Left ventricle myocardium superior (tissue), 1 donor: Measurements from ENCODE around the gene ERC2. TPM values are rescaled to one million over a fixed set of nuclear protein-coding genes. Genes with fewer than 3 reads are reported as not detected.
"Not testable (repeated sequence)": the region's sequence is repeated elsewhere in the genome, so short reads cannot be mapped to it uniquely, and the experiment has no call there.

Experiments
- ATAC-seq: fragments of 200-7000 bp; cut with Tn5 transposase; one replicate; pipeline ENCODE4 v1.9.1; 2020; ENCODE audit warnings: mild to moderate bottlenecking, moderate library complexity
- DNase-seq: peaks from one replicate; pipeline ENCODE4 v3.0.0-alpha.2; 2020
- intact Hi-C: fragments of 100-400 bp; cut with micrococcal nuclease; formaldehyde crosslinking; loops from one replicate; pipeline ENCODE4 v1.11.0; 2022
- total RNA-seq: library from RNA; stranded (reverse); fragmentation: NEBNext Ultra II Directional; extraction: Animal tissue kit (Norgen Biotek cat#: 25700); gene quantifications from one replicate; pipeline ENCODE4 v1.2.1, GENCODE V29; 2021
- donor health status: DM: no; HTN: yes; CAD: no; lungs with severe emphysema.

The ERC2 gene
- total RNA-seq, 1 donor from 2014 or later, result 0.94 TPM

DNA sequence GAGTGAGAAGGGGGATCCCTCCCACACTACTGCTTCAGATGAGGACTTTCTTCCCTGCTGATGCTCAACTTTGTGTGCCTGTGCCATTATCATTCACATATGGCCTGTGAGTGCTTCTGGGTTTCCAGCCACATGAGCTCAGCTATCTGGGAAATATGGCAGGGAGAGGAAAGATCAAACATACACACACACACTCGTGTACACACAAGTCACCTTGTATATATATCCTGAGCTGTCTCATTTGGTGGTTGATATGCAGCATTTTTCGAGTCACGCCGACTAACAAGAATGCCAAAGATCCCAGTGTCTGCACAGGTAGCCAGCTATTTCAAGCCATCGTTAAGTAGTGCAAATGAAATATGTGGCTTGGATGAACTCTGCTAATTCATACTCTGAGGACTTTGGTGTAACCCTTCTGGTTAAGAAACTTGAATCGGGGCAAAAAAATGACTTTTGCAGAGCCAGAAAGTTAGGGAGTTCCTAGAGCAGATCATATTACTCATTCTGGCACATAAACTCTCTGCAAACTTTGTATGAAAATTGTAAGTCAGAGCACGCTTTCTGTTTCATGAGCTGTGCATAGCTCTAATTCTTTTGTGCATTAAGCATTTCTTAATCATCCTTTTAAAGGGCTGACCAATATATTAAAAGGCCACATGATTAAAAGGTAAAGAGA lies 956.2 kb downstream of the ERC2 start:
- DNase-seq (no peak), ATAC-seq (no peak)
- intact Hi-C loops, result no loop called here

DNA sequence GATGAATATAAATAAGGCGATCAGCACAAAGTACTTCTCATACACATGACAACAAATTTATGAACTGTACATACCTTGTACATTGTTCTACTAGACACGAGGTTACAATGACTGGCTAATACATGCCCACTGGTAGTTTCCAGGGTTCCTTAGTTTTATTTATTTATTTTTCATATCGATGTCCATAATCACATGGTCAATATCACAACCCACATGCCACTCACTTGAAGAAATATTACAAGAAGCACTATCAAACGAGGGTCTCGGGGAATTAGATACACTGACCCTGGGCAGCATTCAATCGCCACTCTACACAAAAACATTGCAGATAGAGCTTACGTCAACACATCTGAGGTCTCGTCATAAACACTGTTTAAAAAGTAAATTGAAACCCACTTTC lies 959.9 kb downstream of the ERC2 start:
- ATAC-seq (no peak), DNase-seq (no peak)
- intact Hi-C loops, result no loop called here

DNA sequence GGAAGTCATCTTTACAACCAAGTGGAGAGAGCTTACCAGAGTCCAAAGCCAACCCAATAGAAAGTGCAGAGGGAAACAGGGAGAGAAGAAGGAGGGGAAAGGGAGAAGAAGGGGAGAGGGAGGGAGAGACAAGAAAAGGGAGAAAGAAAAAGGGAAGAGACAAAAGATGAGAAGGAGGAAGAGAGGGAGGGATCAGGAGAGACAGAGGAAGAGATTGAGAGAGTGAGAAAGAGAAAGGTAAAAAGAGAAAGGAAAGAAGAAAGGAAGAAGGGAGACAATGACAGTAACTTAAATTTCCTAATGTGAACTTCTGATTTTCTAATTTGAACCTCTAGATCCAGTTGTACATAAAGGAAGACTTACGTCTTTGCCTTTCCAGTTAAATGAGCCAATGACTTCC lies 960.5 kb downstream of the ERC2 start:
- DNase-seq (no peak), ATAC-seq (no peak)
- intact Hi-C loops, result no loop called here

DNA sequence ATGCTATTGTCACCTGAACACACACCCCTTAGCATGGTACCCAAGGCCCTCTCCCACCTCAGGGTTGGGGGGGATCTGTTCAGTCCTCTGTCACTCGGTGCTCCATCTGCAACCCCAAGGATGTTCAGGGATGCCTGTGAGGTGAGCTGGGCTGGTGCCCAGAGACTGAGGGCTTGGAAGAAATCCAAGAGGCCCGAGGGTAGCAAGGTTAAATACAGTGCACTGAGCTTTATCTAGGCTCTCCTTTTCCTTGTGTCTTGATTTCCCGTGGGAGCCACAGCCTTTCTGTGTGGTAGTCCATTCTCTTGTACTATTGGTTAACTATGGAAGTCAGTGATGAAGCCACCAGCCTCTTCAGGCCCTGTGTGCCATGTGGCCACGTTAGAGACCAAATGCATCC lies 962.5 kb downstream of the ERC2 start:
- intact Hi-C loops, result no loop called here
- ATAC-seq (no peak), DNase-seq (no peak)

DNA sequence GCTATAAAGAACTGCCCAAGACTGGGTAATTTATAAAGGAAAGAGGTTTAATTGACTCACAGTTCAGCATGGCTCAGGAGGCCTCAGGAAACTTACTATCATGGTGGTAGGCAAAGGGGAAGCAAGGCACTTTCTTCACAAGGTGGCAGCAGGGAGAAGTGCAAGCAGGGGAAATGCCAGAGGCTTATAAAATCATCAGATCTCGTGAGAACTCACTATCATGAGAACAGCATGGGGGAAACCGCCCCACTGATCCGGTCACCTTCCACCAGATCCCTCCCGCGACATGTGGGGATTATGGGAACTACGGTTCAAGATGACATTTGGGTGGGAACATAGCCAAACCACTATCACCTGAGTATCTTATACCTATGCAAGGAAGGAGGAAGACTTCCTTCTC lies 963.2 kb downstream of the ERC2 start:
- intact Hi-C loops, ATAC-seq, DNase-seq: not testable (repeated sequence)

DNA sequence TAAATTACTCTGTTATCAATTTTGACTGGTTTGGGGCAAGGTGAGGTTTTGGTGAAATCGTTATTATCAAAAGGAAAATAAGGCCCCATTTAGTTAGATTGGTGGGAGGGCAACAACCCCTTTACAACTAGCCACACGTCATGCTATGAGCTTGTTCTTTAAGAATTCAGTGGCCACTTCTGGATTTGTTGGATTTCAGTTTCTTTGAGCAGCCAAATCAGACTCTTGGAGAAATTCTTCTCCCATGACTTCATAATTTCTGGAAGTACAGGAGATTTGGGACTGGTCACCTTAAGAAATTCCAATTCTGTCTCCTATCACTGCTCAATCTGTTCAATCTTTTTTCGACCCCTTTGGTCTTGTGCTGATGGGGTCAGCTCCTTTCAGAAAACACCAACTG lies 966.4 kb downstream of the ERC2 start:
- intact Hi-C loops, result no loop called here
- ATAC-seq (no peak), DNase-seq (no peak)

DNA sequence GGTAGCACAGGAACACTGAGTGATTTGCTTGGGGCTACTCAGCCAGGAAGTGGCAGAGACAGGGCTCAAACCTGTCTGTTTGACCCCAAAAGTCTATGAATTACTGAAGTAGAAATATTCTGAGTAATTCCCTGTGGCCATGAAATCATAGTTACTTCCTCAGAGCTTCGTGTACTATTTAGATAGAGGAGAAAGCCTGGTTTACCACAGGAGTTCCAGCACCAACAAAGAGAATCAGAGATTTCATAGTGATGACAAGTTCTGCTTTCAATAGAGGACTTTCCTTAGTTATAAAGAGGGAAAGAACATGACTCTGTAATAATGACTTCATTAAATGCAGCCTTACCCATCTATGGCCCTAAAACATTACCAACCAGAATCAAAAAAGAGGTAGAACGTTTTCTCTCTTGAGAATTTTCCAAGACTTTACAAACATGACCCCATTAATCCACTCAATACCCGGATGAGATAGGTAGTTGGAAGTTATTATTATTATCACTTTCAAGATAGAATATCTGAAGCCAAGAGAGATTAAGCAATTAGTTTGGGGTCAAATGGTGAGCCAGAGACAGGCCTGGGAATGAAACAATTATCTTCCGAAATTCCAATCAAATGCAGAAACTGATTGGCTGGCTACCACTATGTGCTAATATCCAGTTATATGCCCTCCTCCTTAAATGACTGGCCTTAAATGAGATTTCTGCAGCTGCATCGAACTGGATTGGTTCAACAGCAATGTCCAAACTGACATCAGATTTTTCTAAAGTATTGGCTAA lies 967.5 kb downstream of the ERC2 start:
- ATAC-seq (no peak), DNase-seq (no peak)
- intact Hi-C loops, result no loop called here

DNA sequence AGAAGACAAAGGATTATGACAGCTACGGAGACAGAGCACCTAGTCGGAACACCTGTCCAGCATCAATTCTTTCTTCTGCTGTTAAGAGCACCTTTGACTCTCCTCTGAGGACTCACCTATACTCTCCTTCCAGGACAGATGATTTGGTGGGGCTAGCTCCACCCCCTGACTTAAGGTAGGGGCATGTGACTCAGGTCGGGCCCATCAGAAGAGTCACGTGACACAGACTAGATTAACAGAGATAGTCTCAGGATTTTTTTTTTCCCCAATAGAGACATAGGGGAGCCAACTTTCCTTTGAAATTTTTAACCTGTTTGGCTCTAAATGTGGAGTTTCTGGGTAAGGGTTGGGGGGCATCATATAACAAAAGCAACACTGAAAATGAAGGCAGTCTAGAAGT lies 969.7 kb downstream of the ERC2 start:
- no peak for DNase-seq
- intact Hi-C loops, result no loop called here
- ATAC-seq, result no peak

DNA sequence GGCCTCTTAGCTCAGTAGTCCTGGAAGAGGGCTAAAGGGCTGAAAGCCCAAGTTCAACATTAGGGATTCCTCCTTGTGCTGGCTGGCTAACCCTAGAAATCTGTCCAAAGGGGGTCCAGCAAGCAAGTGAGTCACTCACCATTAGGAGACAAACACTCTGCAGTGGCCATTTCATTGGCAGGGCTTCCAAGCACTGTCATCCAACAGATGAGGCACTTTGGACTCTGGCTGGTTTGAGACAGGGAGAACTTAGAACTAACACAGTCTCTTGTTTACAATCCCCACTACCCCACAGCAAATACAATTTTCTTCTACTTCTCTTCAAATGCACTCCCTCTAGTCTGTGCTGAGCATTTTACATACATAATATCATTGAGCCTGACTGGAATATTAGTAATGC lies 971.0 kb downstream of the ERC2 start:
- DNase-seq, result no peak
- no peak for ATAC-seq
- intact Hi-C loops, result no loop called here

DNA sequence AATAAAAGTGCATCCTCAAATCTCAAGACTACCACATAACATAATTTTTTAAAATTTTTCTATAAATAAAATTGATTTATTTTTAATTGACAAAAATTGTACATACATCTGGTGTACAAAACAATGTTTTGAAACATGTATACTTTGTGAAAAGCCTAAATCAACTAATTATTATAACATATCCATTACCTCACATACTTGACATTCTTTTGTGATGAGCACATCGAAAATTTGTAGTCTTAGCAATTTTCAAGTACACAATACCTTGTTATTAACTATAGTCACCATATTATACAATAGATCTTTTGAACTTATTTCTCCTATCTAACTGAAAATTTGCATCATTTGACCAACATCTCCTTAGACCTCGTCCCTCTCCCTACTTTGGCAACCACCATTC lies 973.3 kb downstream of the ERC2 start:
- ATAC-seq (no peak), DNase-seq (no peak)
- intact Hi-C loops, result no loop called here

DNA sequence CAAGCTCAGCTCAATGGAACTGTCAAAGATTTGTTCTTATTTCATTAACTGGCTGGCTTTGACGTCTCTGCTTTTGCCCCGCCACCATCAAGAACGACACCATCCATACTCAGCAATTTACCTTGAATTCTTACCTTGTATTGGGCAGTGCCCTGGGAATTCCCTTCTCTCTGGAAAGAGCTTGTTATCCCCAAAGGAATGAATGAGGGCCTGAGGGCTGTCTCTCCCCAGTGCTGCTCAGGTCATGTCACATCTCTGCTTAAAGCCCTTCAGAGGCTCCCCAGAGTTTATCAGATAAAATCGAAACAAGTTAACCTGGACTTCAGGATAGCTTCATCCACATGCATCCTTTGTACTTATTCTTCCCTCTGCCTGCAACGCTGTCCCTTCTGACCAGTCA lies 975.3 kb downstream of the ERC2 start:
- intact Hi-C loops, result no loop called here
- DNase-seq (no peak), ATAC-seq (no peak)

DNA sequence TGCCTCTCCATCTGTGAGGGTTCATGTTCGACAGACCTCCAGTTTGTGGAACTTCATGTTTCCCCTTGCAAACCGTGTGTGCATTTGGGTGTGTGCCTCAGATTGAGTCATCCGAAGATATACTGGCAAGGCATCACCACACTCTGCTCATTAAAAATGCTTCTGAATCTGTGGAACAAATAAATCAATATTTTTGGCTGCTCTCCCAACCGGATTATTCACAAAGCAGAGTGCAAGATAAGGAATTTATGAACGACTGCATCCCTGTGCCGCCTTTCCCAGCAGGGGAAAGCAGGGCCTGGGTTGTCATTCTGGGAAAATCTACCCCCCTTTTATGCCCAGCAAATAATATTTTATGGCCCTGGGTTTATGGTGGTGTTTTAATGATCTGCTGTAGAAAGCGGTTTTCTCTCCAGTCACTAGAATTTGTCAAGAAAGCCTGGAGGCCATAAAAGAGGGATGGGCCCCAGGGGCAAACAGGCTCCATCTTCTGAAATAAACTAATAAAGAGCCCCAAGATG lies 976.9 kb downstream of the ERC2 start:
- DNase-seq (no peak), ATAC-seq (no peak)
- intact Hi-C loops, result no loop called here

DNA sequence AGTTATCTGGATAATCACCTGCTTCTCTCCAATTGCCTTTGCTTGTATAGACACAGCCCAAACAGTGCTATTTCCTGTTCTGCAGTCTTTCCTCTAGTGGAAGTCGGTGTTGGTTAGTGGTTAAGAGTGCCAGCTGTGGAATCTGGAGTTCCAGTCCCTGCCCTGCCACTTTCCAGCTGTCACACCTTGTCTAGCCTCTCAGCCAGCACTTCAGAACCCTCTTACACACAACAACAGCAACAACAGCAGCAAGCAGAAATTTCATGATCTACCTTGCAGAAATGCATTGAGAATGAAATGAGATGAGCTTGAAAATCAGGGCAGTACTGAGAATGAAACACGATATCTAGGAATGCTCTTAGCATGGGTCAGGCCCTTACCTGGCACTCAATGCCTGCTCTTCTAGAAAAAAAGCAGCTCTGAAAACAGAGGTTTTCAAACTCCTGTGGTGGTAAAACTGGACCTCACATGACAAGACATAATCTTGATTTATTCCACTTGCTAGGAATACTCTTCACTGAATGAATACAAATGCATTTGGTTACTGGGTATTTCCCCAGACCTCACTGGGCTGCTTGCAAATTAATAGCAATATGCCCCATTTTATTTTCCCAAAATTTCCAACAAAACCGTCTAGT lies 977.9 kb downstream of the ERC2 start:
- intact Hi-C loops, result no loop called here
- ATAC-seq (no peak), DNase-seq (no peak)

DNA sequence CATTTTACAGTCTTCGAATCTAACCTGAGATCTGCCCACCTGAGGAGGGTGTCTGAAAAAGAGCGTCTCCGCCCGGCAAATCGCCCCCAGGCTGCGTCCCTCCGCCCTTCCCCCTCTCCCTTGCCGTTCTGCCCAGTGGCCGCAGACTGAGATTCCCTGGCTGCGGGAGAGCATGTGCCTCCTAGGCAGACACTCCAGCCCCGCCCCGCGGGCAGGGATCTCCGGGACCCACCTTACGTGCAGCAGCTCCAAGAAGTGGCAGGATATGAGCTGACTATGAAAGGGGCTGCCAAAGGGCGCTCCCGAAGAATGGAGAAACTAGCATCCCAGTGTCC lies 978.5 kb downstream of the ERC2 start:
- ATAC-seq (no peak), DNase-seq (peak; percentile 41)
- intact Hi-C loops, result no loop called here

DNA sequence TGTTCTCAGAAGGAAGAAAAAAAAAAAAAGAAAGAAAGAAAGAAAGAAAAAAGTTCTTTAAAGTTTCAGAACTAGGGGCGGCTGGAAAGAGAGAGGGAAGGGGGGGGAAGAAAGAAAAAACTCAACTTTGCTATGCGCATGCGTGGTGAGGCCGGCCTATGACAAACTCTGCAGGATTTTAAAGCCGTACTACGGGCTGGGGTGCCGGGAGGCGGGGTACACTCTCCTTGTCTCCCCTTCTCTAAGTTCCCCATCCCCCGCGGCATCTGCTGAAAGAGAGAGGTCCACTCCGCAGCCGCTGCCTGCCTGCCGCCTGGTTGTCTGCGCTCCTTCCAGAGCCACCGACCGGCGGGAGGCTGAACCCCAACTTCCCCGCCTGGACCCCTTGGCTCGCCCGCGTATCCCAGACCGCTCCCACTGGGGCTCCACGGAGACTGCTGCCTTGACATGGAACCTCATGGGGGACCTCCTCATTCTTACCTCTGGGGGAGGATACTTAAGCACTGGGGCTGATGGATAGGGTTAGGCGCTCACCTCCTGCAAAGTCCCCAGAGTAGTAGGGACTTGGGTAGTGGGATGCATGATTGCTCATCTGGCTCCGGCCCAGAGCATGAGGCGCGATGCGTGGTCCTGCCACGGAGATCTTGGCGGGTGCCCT lies 979.7 kb downstream of the ERC2 start:
- ATAC-seq (peak; percentile 42), DNase-seq (peak; percentile 73)

DNA sequence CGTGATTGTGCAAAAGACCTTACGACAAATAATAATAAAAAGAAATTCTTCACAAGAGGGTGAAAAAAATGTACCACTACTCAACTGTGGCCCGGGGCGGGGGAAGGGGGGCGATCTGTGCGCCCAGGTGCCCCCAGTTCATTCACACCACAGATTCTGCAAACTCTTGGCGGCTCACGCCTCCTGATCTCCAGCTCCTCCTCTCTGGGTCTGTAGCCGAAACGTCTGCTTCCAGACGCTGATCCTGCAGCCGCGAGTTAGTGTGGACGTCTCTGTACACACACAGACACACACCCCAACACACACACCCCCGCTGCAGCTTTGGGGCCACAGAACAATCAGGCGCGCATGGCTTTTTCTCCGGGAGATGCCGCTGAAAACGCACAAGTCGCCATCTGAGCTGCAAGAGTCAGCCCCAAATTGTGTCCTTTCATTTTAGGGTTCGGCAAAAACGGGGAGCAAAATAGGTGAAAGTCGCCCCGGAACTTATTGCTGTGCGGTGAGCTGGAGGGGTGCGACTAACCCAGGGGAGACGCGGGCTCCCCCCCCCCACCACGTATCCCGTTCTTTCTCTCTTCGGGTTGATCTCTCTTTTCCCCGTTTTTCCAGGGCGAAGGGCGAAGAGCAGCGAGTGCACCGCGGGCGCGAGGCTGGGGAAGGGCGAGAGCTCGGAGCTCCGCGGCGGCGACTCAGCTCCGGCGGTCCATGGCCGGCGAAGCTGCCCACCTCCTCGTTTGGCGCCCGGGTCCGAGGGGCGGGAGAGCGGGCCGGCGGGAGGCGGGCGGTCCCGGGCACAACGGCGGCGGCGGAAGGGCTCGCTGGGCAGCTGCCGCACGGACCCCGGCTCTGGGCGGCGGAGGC lies 980.7 kb downstream of the ERC2 start:
- DNase-seq (peak; percentile 44), ATAC-seq (peak; percentile 19)
- intact Hi-C loops, result no loop called here

More for the DNA sequence above, 979.7 kb downstream of the ERC2 start:
- intact Hi-C loops, result no loop called here

DNA sequence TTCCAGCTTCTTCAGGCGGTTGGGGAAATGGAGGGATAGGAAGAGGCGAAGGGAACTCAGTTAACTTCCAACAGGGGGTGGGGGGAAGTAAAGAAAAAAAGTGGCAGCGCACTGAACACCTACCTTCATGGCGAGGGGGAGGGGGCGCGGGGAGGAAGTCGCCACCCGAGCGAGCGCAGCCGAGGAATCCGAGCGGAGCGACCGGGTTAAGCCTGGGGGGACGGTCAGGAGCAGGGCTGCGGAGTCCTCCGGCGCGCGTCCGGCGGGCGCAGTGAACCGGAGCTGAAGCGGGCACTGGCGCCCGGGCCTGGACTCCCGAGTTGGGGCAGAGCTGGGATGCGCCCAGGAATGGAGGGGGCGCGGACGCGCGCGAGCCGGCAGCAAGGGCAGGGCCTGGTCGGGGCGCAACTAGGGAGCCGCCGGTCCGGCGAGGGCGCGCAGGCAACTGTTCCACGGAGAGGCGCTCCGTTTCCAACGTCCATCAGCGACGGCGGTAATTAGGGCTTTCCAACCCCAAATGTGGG lies 981.3 kb downstream of the ERC2 start, which contains the start of gene WNT5A:
WNT5A (minus strand) TSS at position 450 of the 524 bp plus-strand sequence; CDS start at position 129, 321 bp downstream.
- DNase-seq, result peak; percentile 63
- peak; percentile 46 for ATAC-seq
- intact Hi-C loops, result no loop called here

DNA sequence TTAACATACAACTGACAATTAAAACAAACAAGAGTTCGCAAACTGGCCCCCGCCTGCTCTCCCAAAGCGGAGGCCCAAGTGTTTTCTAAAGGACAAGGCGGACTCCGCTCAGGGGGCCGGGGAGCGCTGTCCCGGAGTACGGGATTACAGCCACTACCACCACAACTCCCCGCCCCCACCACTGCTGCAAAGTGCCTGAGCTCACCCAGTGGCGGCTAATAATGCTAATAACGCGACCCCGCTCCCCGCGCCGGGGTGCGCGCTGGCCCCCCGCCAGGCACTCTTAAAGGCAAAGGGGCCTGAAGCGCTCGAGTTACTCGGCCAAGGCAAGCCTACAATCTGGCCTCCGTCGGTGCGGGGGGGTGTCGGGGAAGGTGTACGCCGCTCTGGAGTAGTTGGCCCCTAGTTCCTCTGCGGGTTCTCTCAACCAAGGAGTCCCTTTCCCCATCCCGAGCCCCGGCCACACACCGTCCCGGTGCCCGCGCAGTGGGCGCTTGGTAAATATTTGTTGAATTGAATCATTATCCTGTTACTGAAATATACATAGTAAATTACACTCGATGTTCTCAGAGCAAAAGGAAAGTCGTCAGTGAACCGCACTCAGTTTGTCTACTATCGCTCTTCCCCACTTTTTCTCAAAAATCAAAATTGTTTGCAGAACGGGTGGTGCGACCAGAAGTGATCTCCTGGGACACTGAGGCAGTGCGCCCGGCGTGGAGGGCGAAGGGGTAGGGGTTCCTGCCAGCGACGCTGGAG lies 982.0 kb downstream of the ERC2 start:
- intact Hi-C loops, result no loop called here
- DNase-seq (peak; percentile 82), ATAC-seq (peak; percentile 65)
